SK-N-MC (cell line): Measurements from ENCODE around the gene CD38.
"Not testable (repeated sequence)": the region's sequence is repeated elsewhere in the genome, so short reads cannot be mapped to it uniquely, and the experiment has no call there.

Source experiments
- DNase-seq: peaks from one replicate; pipeline ENCODE4 v3.0.0-alpha.2; 2011; ENCODE audit warnings: low read depth, low spot score
- H3K27ac ChIP-seq: fragments of 200-600 bp; sonication (generic); 2 replicates; pipeline ENCODE4 v1.5.1; 2016; ENCODE audit warnings: mixed run types
- H3K36me3 ChIP-seq: fragments of 200-600 bp; sonication (generic); 2 replicates; pipeline ENCODE4 v1.6.1; 2017; ENCODE audit warnings: antibody characterized with exemption, low read length, mixed read lengths; ENCODE audit not compliant: insufficient read depth
- H3K4me3 ChIP-seq: fragments of 200-600 bp; sonication (generic); 2 replicates; pipeline ENCODE4 v1.5.1; 2016
- H3K9ac ChIP-seq: fragments of 200-600 bp; sonication (generic); 2 replicates; pipeline ENCODE4 v1.8.0; 2017; ENCODE audit warnings: mixed run types, mixed read lengths; ENCODE audit not compliant: insufficient read length
- H3K9me3 ChIP-seq: fragments of 200-600 bp; sonication (generic); 2 replicates; pipeline ENCODE4 v1.6.1; 2017; ENCODE audit warnings: low read depth, mild to moderate bottlenecking, antibody characterized with exemption, low read length, moderate library complexity, mixed read lengths
- EZH2 ChIP-seq: fragments of 200-600 bp; sonication (generic); IDR thresholded peaks from one replicate; pipeline ENCODE4 v1.6.1; 2017; ENCODE audit warnings: antibody characterized with exemption
- FOXP2 ChIP-seq: optimal IDR thresholded peaks from 2 replicates; pipeline ENCODE3; 2011; ENCODE audit warnings: mild to moderate bottlenecking, moderate library complexity; ENCODE audit not compliant: insufficient read depth; ENCODE audit errors: extremely low read length, control extremely low read depth
- POLR2AphosphoS5 ChIP-seq: IDR thresholded peaks from 2 replicates; pipeline ENCODE4 v1.6.1; 2012; ENCODE audit warnings: mild to moderate bottlenecking, low read depth, low read length, borderline replicate concordance

The CD38 gene

DNA sequence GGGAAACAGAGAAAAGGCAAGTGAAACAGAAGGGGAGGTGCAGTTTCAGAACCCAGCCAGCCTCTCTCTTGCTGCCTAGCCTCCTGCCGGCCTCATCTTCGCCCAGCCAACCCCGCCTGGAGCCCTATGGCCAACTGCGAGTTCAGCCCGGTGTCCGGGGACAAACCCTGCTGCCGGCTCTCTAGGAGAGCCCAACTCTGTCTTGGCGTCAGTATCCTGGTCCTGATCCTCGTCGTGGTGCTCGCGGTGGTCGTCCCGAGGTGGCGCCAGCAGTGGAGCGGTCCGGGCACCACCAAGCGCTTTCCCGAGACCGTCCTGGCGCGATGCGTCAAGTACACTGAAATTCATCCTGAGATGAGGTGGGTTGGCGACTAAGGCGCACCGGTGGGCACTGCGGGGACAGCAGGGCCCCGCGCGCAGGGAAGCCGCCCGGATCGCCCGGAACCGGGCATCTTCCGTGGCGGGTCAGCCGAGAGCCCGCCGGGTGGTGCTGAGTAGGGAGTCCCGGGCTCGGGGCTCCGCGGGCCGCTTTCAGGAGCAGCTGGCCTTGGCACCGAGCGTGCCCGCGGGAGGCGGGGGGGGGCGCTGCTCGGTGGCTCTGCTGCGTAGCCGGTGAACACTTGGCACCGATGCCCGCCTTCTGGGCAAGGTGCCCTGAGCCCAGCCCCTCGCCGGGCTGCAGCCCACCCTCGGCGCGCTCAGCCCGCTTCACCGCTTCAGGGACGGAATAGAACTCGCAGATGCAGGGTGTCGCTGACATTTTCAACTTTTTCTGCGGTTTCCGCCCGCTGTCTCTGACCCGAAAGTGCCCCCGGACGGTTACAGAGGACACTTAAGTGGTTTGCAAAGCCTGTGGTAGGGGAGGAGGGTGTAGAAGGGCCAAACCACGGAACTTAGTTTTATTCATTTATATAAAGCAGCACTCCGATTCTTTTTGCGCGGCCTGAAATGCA is at the start of gene CD38:
TSS of gene CD38 (plus strand) at position 40 of the 953 bp plus-strand sequence. CDS start at position 127, 87 bp downstream.
- H3K36me3 ChIP-seq = no peaks in the 10 kb centered on the region
- peak within 1 kb of the TSS; percentile 37 for H3K9ac ChIP-seq
- peak within 1 kb of the TSS; percentile 36; the same call in 1 of the 2 replicates for H3K27ac ChIP-seq
- H3K4me3 ChIP-seq = peak within 1 kb of the TSS; percentile 74
- no peaks in the 10 kb centered on the region for H3K9me3 ChIP-seq
- TF ChIP-seq EZH2 = no peak
- no peak for TF ChIP-seq POLR2AphosphoS5
- TF ChIP-seq FOXP2 = no peak
- no peak for DNase-seq

DNA sequence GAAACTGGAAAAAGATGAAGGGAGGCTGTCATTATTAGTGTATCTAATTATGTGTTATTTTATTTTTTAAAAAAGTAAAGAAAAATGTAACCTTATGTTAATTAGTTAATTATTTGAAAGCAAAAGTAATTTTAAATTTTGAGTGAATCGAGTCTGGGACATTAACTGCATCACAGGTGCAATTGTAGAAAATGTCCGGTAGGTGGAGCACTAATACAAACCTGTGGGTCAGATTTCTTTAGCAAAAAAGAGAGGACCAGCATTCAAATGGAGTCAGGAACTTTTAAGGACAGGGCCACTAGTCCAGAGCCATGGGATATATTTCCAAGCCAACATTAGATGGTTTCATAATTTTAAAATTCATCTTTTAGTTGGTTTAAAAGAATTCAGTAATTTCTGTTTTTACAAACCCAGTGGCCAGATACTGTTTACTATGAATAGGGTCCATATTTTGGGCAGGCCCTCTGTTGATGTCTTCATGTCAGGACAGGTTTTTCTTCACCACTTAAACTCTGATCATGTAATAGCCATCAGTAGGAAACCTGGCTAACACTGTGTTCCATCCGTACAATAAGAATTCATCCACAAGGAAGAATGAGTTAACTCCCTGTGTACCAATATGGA is 48.1 kb upstream of the CD38 start:
- DNase-seq = no peak
- H3K9me3 ChIP-seq = no peaks in the 10 kb centered on the region
- H3K9ac ChIP-seq = no peak overlapping the region
- no peak overlapping the region for H3K27ac ChIP-seq
- H3K4me3 ChIP-seq = no peak overlapping the region
- no peak for TF ChIP-seq POLR2AphosphoS5
- TF ChIP-seq FOXP2 = no peak
- TF ChIP-seq EZH2 = no peak
- no peaks in the 10 kb centered on the region for H3K36me3 ChIP-seq

DNA sequence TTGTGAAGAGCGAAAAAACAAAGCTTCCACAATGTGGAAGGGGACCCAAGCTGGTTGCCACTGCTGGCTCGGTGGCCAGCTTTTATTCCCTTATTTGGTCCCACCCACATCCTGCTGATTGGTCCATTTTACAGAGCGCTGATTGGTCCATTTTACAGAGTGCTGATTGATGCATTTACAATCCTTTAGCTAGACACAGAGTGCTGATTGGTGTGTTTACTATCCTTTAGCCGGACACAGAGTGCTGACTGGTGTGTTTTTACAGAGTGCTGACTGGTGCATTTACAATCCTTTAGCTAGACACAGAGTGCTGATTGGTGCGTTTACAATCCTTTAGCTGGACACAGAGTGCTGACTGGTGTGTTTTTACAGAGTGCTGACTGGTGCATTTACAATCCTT is 45.1 kb upstream of the CD38 start:
- DNase-seq, H3K4me3 ChIP-seq, H3K27ac ChIP-seq, H3K9ac ChIP-seq, H3K36me3 ChIP-seq, H3K9me3 ChIP-seq: not testable (repeated sequence)

DNA sequence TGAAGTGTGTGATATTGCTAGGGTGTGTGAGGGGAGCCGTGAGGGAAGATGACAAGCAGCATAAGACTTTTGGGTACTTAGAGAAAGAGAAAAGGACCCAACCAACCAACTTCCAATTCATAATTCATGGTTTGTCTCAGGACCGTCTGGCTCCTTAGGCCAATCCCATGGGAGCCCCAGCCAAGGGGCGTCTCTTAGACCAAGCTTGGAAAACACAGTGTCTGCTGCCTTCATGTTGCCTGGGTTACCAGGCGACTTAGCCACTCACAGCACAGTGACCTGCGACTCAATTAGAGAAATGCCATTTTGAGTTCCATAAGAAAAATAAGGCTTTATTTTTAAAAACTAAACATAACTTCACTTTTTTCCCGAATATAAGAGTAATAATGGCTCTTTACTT is 42.6 kb upstream of the CD38 start:
- no peak overlapping the region for H3K4me3 ChIP-seq
- H3K9ac ChIP-seq = no peak overlapping the region
- DNase-seq = no peak
- no peaks in the 10 kb centered on the region for H3K36me3 ChIP-seq
- no peak for TF ChIP-seq FOXP2
- TF ChIP-seq EZH2 = no peak
- no peak for TF ChIP-seq POLR2AphosphoS5
- H3K27ac ChIP-seq = no peak overlapping the region
- no peaks in the 10 kb centered on the region for H3K9me3 ChIP-seq

DNA sequence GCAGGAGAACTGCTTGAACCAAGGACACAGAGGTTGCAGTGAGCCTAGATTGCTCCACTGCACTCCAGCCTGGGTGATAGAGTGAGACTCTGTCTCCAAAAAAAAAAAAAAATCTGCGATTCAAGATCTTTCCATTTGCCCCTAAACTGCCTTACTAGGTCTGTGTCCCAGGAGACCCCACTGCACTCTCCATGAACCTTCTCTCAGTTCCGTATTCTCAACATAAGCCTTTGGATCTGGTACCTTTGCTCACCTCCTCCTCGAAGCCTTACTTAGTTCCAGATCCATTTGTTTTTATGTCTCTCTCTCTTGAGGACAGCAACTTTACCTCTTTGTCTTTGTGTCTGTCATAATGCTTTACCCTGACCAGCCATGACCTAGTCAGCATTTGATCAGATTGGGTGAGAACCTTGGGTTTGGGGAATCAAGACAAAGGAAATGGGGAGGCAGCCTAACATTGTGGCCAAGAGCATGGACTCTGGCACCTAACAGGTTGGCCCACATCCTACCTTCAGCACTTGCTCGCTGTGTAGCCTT is 41.5 kb upstream of the CD38 start:
- TF ChIP-seq FOXP2 (no peak), EZH2 (no peak), POLR2AphosphoS5 (no peak)
- H3K27ac ChIP-seq = no peak overlapping the region
- H3K9ac ChIP-seq = no peak overlapping the region
- H3K4me3 ChIP-seq = no peak overlapping the region
- DNase-seq = no peak
- H3K9me3 ChIP-seq = no peaks in the 10 kb centered on the region
- no peaks in the 10 kb centered on the region for H3K36me3 ChIP-seq

DNA sequence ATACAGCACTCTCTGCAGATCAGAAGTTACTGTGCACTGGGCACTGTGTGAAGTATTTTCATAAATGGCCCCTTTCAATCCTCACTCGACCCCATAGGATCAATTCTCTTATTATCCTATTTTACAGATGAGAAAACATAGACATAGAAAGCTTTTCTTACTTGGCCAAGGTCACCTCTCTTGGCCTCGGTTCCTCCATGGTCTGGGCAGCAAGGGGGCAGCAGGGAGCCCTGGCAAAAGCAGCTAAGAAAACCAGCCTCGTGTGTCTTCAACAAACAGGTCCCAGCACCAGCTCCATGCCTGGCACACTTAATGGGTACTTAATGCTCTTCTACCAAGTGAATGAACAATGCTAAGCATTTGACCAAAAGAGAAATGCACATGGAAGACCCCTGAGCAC is 40.9 kb upstream of the CD38 start:
- no peak for DNase-seq
- no peak overlapping the region for H3K4me3 ChIP-seq
- H3K9me3 ChIP-seq = no peaks in the 10 kb centered on the region
- H3K9ac ChIP-seq = no peak overlapping the region
- H3K27ac ChIP-seq = no peak overlapping the region
- no peak for TF ChIP-seq EZH2
- no peak for TF ChIP-seq FOXP2
- no peak for TF ChIP-seq POLR2AphosphoS5
- H3K36me3 ChIP-seq = no peaks in the 10 kb centered on the region

DNA sequence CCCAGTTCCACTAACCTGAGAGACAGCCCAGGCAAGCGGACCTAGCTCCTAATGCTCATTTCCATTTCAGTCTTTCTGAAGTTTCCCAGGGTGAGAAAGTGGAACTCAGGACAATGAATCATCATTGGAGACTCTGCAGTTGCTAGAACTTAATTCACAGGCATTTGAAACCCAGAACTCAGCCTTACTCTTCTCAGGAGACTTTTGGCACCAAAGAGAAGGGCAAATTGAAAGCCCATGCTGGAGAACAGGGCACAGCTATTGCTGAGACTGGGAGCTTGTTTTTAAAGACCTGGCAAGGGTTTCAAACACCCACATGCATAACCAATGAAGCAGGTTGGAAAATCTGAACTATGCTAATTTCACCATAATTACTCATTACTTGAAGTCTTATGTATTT is 39.3 kb upstream of the CD38 start:
- no peak overlapping the region for H3K4me3 ChIP-seq
- no peak overlapping the region for H3K27ac ChIP-seq
- no peaks in the 10 kb centered on the region for H3K9me3 ChIP-seq
- no peak overlapping the region for H3K9ac ChIP-seq
- DNase-seq = no peak
- no peaks in the 10 kb centered on the region for H3K36me3 ChIP-seq
- no peak for TF ChIP-seq FOXP2
- no peak for TF ChIP-seq EZH2
- TF ChIP-seq POLR2AphosphoS5 = no peak

DNA sequence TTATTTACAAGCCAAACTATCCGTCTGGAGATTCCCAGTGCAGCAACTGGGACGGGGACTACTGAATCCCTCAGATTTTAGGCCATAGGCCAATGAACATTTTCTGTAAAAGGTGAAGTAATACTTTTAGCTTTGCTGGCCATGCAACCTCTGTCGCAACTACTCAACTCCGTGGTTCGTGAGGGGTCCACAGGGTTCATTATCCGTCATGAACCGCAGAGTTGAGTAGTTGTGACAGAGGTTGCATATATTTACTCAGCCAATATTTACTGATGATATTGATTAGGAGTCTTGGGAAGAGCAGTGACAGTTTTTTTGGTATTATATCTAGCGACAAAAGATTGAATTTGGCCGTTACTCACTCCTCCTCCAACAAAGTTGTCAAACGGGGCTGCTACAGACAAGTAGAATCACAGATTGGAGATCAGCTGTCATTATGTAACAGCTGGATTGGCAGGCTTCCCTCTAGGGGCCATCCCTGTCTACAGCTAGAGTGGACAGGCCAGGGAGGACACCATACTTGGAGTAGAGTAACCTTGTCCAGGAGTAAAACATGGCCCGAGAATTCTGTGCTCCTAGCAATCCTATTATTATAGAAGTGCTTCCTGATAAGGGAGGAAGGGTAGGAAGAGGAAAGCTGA is 37.2 kb upstream of the CD38 start:
- TF ChIP-seq POLR2AphosphoS5 (no peak), EZH2 (no peak), FOXP2 (no peak)
- Histone ChIP-seq H3K9ac (no peak overlapping the region), H3K36me3 (no peaks in the 10 kb centered on the region), H3K27ac (no peak overlapping the region), H3K4me3 (no peak overlapping the region), H3K9me3 (no peaks in the 10 kb centered on the region)
- DNase-seq = no peak
